Naive thymus-derived CD4-positive, alpha-beta T cell (primary cell): ENCODE results near the gene NCKAP1. TPM values are rescaled to one million over a fixed set of nuclear protein-coding genes. Genes with fewer than 3 reads are reported as not detected.
"Not testable (repeated sequence)": the region's sequence is repeated elsewhere in the genome, so short reads cannot be mapped to it uniquely, and the experiment has no call there.

Experiments used
- ATAC-seq: fragments of 150-1000 bp; cut with Tn5 transposase; 2 replicates; pipeline ENCODE4 v1.10.0; 2021; ENCODE audit warnings: mild to moderate bottlenecking, moderate library complexity
- CTCF ChIA-PET: fragments of 350-600 bp; sonication (Branson Sonifier 250); formaldehyde crosslinking; loops from one replicate; lab custom pipeline; 2021; ENCODE audit warnings: antibody characterized with exemption; lab: Charles Lee
- POLR2A ChIA-PET: fragments of 350-600 bp; sonication (Branson Sonifier 250); formaldehyde crosslinking; loops from one replicate; lab custom pipeline; 2021; ENCODE audit warnings: antibody characterized with exemption, inconsistent platforms; lab: Charles Lee
- DNase-seq, 9 donors: peaks; one replicate each; pipeline versions ENCODE4 v3.0.0 to v3.0.0-alpha.2; 2020 to 2022; ENCODE audit warnings: mixed read lengths in 1 of 9
- H3K27ac ChIP-seq: one replicate; pipeline ENCODE4 v1.7.0; 2013; ENCODE audit warnings: mild to moderate bottlenecking, low read depth, low read length, moderate library complexity
- H3K27me3 ChIP-seq, 2 donors: one replicate each; pipeline ENCODE4 v1.7.0; 2013; ENCODE audit warnings: low read length in 2 of 2, mild to moderate bottlenecking in 2 of 2, moderate library complexity in 2 of 2; ENCODE audit not compliant: control insufficient read depth in 2 of 2, insufficient read depth in 2 of 2
- H3K36me3 ChIP-seq, 3 experiments: 1 replicate in 2 of 3; 2 replicates in 1 of 3; pipeline ENCODE4 v1.7.0; 2013; ENCODE audit warnings: low read length in 3 of 3, mild to moderate bottlenecking in 3 of 3, moderate library complexity in 1 of 3; ENCODE audit not compliant: insufficient read depth in 3 of 3, control insufficient read depth in 2 of 3
- H3K4me1 ChIP-seq, 2 donors: one replicate each; pipeline ENCODE4 v1.7.0; 2013; ENCODE audit warnings: low read length in 2 of 2, mild to moderate bottlenecking in 2 of 2, moderate library complexity in 1 of 2; ENCODE audit not compliant: control insufficient read depth in 2 of 2, insufficient read depth in 2 of 2
- H3K4me3 ChIP-seq: 2 replicates; pipeline ENCODE4 v1.7.0; 2013; ENCODE audit warnings: mild to moderate bottlenecking, low read length
- H3K9me3 ChIP-seq, 3 experiments: 1 replicate in 2 of 3; 2 replicates in 1 of 3; pipeline ENCODE4 v1.7.0; 2013; ENCODE audit warnings: low read length in 3 of 3; ENCODE audit not compliant: control insufficient read depth in 2 of 3
- H3K27ac Mint-ChIP-seq, 9 donors: one replicate each; pipeline ENCODE4 v1.8.0; 2020 to 2022; ENCODE audit warnings: mixed read lengths in 9 of 9, mild to moderate bottlenecking in 8 of 9, moderate library complexity in 5 of 9, inconsistent platforms in 2 of 9
- H3K27me3 Mint-ChIP-seq, 5 donors: one replicate each; pipeline ENCODE4 v1.8.0; 2021 to 2022; ENCODE audit warnings: mixed read lengths in 5 of 5, mild to moderate bottlenecking in 1 of 5
- H3K36me3 Mint-ChIP-seq, 5 donors: one replicate each; pipeline ENCODE4 v1.8.0; 2020 to 2022; ENCODE audit warnings: mixed read lengths in 5 of 5, mild to moderate bottlenecking in 3 of 5, inconsistent platforms in 1 of 5
- H3K4me1 Mint-ChIP-seq, 7 donors: one replicate each; pipeline ENCODE4 v1.8.0; 2020 to 2022; ENCODE audit warnings: mixed read lengths in 7 of 7, mild to moderate bottlenecking in 3 of 7, inconsistent platforms in 1 of 7
- H3K4me3 Mint-ChIP-seq, 10 donors: one replicate each; pipeline ENCODE4 v1.8.0; 2020 to 2022; ENCODE audit warnings: mild to moderate bottlenecking in 10 of 10, mixed read lengths in 10 of 10, moderate library complexity in 6 of 10, inconsistent platforms in 2 of 10
- H3K9me3 Mint-ChIP-seq, 11 donors: one replicate each; pipeline ENCODE4 v1.8.0; 2020 to 2022; ENCODE audit warnings: mixed read lengths in 11 of 11, mild to moderate bottlenecking in 4 of 11, inconsistent platforms in 1 of 11, moderate library complexity in 1 of 11
- intact Hi-C, 2 donors: fragments of 100-400 bp; cut with micrococcal nuclease; formaldehyde crosslinking; loops; one replicate each; pipeline ENCODE4 v1.15.1; 2023
- polyA plus RNA-seq, 2 donors: library from polyadenylated mRNA; unstranded; fragments of 300-500 nt; fragmentation: Illumina TruSeq; gene quantifications; one replicate each; pipeline ENCODE4 v1.2.3, GENCODE V29; 2021
- total RNA-seq, 6 experiments: library from RNA in 5 of 6; stranded (reverse) in 5 of 6; gene quantifications; 1 replicate in 5 of 6; 2 replicates in 1 of 6; pipeline ENCODE4 v1.2.3 and lab custom pipeline; 2021 to 2026

Gene NCKAP1
- total and polyA plus RNA-seq, 7 experiments from 2014 or later: 0.31 to 4.1 (median 2.6) TPM

DNA sequence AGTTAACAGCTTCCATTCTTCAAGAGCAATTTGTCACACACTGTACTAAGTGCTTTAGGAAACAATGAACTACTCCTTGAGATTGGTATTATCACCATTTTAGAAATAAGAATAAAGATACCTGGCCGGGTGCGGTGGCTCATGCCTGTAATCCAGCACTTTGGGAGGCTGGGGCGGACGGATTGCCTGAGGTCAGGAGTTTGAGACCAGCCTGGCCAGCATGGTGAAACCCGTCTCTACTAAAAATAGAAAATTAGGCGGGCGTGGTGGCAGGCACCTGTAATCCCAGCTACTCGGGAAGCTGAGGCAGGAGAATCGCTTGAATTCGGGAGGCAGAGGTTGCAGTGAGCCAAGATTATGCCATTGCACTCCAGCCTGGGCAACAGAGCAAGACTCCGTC is 20.4 kb downstream of the NCKAP1 start:
- ATAC-seq, H3K27ac ChIP-seq, H3K9me3 Mint-ChIP-seq, H3K9me3 ChIP-seq, intact Hi-C loops, H3K36me3 ChIP-seq, DNase-seq, H3K27me3 ChIP-seq, H3K4me3 Mint-ChIP-seq, H3K27ac Mint-ChIP-seq, H3K4me1 Mint-ChIP-seq, CTCF ChIA-PET, POLR2A ChIA-PET, H3K4me3 ChIP-seq, H3K4me1 ChIP-seq: not testable (repeated sequence)
- Mint-ChIP-seq H3K36me3 (peaks cover 0 to 23% (median 11%) of the 10 kb centered on the region in 5 donors), H3K27me3 (peaks cover 0 to 11% (median 6%) of the 10 kb centered on the region in 5 donors)

DNA sequence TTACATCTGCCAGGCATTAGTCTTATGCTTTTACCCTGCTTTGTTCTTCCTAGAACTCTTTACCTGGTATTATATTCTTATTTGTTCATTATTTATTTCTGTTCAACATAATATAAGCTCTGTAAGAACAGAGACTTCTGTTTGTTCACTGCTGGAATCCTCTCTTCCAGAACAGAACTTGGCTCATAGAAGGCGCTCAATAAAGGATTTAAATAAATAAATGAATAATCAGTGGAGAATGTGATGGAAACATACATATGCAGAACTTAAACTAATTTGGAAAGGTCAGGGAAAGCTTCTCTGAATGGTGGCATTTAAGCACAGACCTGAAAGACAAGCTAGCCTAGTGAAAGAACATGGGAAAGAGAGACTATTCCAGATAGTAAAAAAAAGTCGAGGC is 24.3 kb downstream of the NCKAP1 start:
- no peak overlapping the region for H3K27ac Mint-ChIP-seq
- H3K36me3 Mint-ChIP-seq: peaks cover 0 to 12% (median 5%) of the 10 kb centered on the region in 5 donors
- Histone ChIP-seq H3K36me3 (no peaks in the 10 kb centered on the region), H3K4me1 (no peaks in the 10 kb centered on the region), H3K4me3 (no peak overlapping the region), H3K27me3 (no peaks in the 10 kb centered on the region), H3K9me3 (no peaks in the 10 kb centered on the region), H3K27ac (no peak overlapping the region)
- ChIA-PET POLR2A (interaction anchor here (0.6 kb wide), 1 partner anchor 17 kb away, joined by 3 read pairs; no protein-coding TSS in a partner anchor), CTCF (no interaction called here)
- H3K4me3 Mint-ChIP-seq: no peak overlapping the region
- peaks cover 0 to 10% (median 0%) of the 10 kb centered on the region in 7 donors for H3K4me1 Mint-ChIP-seq
- H3K9me3 Mint-ChIP-seq: peaks cover 0 to 3% (median 0%) of the 10 kb centered on the region in 11 donors
- ATAC-seq (no peak), DNase-seq (no peak)
- intact Hi-C loops: no loop called here
- H3K27me3 Mint-ChIP-seq: peaks cover 0 to 11% (median 6%) of the 10 kb centered on the region in 5 donors

DNA sequence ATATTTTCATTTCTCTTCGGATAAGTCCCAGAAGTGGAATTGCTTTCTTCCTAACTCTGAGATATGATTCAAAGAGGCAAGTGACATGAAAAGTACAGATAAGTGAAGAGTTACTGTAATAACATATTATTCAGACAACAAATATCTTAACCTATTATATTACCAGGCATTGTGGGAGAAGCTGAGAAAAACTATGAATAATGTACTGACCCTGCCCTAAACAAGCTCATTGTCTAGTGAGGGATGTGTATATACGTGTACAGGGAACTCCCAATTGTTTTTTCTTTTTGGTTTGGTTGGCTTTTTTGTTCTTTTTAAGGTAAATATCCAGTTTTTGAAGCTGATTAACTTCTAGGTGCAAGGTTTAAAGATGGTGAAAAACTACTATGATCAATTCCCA is 26.5 kb downstream of the NCKAP1 start:
- ATAC-seq (no peak), DNase-seq (no peak)
- no peak overlapping the region for H3K4me3 ChIP-seq
- Mint-ChIP-seq H3K4me3 (no peak overlapping the region), H3K27ac (no peak overlapping the region), H3K27me3 (peaks cover 0 to 10% (median 5%) of the 10 kb centered on the region in 5 donors), H3K4me1 (peaks cover 0 to 10% (median 0%) of the 10 kb centered on the region in 7 donors), H3K36me3 (peaks cover 0 to 11% (median 0%) of the 10 kb centered on the region in 5 donors), H3K9me3 (peaks cover 0 to 3% (median 0%) of the 10 kb centered on the region in 11 donors)
- H3K27me3 ChIP-seq: no peaks in the 10 kb centered on the region
- no peaks in the 10 kb centered on the region for H3K4me1 ChIP-seq
- H3K36me3 ChIP-seq: no peaks in the 10 kb centered on the region
- no peak overlapping the region for H3K27ac ChIP-seq
- ChIA-PET CTCF (no interaction called here), POLR2A (no interaction called here)
- no peaks in the 10 kb centered on the region for H3K9me3 ChIP-seq
- intact Hi-C loops: no loop called here

DNA sequence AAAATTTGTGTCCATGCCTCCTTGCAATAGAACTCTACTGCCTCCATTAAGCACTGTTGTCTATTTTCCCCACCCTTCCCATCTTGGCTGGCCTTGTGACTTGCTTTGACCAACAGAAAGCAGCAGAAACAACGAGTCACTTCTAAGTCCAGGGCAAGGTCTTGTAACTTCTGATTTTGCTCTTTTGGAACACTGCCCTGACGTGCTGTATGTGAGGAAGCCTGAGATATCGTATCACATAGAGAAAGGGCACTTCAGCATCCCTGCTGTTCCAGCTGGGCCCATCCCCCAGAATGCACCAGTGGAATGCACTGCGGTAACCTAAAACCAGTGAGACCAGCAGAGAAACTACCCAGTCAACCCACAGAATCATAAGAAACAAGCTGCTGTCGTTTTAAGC is 28.1 kb downstream of the NCKAP1 start:
- H3K27me3 Mint-ChIP-seq: peaks cover 0 to 6% (median 0%) of the 10 kb centered on the region in 5 donors
- H3K36me3 Mint-ChIP-seq: peaks cover 0 to 8% (median 0%) of the 10 kb centered on the region in 5 donors
- H3K9me3 ChIP-seq: no peaks in the 10 kb centered on the region
- intact Hi-C loops: no loop called here
- ATAC-seq (no peak), DNase-seq (no peak)
- no peaks in the 10 kb centered on the region for H3K4me1 ChIP-seq
- no peak overlapping the region for H3K4me3 ChIP-seq
- H3K36me3 ChIP-seq: no peaks in the 10 kb centered on the region
- no peak overlapping the region for H3K27ac Mint-ChIP-seq
- peaks cover 0 to 17% (median 0%) of the 10 kb centered on the region in 7 donors for H3K4me1 Mint-ChIP-seq
- peaks cover 0 to 3% (median 0%) of the 10 kb centered on the region in 11 donors for H3K9me3 Mint-ChIP-seq
- CTCF ChIA-PET: no interaction called here
- POLR2A ChIA-PET: no interaction called here
- no peak overlapping the region for H3K4me3 Mint-ChIP-seq
- H3K27ac ChIP-seq: no peak overlapping the region
- H3K27me3 ChIP-seq: no peaks in the 10 kb centered on the region

GRCh38 chr2:183009249-183009899 is 28.9 kb downstream of the NCKAP1 start:
- POLR2A ChIA-PET: no interaction called here
- H3K9me3 Mint-ChIP-seq: peaks cover 0 to 3% (median 0%) of the 10 kb centered on the region in 11 donors
- H3K36me3 ChIP-seq: no peaks in the 10 kb centered on the region
- peaks cover 0 to 17% (median 0%) of the 10 kb centered on the region in 7 donors for H3K4me1 Mint-ChIP-seq
- intact Hi-C loops: no loop called here
- H3K9me3 ChIP-seq: no peaks in the 10 kb centered on the region
- DNase-seq (no peak), ATAC-seq (no peak)
- H3K36me3 Mint-ChIP-seq: peaks cover 0 to 8% (median 0%) of the 10 kb centered on the region in 5 donors
- H3K27me3 Mint-ChIP-seq: peaks cover 0 to 6% (median 0%) of the 10 kb centered on the region in 5 donors
- no peak overlapping the region for H3K27ac ChIP-seq
- CTCF ChIA-PET: no interaction called here
- no peaks in the 10 kb centered on the region for H3K27me3 ChIP-seq
- H3K4me3 Mint-ChIP-seq: no peak overlapping the region
- H3K4me3 ChIP-seq: no peak overlapping the region
- H3K27ac Mint-ChIP-seq: no peak overlapping the region
- no peaks in the 10 kb centered on the region for H3K4me1 ChIP-seq

- H3K4me3 ChIP-seq: no peak overlapping the region
- no peak overlapping the region for H3K4me3 Mint-ChIP-seq
- H3K36me3 Mint-ChIP-seq: peaks cover 0 to 27% (median 5%) of the 10 kb centered on the region in 5 donors
- H3K36me3 ChIP-seq: no peaks in the 10 kb centered on the region
- no peaks in the 10 kb centered on the region for H3K27me3 Mint-ChIP-seq
- DNase-seq: no peak
- H3K9me3 Mint-ChIP-seq: no peaks in the 10 kb centered on the region
- no peak for ATAC-seq
- intact Hi-C loops: no loop called here
- CTCF ChIA-PET: no interaction called here
- no peaks in the 10 kb centered on the region for H3K27me3 ChIP-seq
- H3K9me3 ChIP-seq: no peaks in the 10 kb centered on the region
- H3K4me1 Mint-ChIP-seq: peaks cover 0 to 7% (median 0%) of the 10 kb centered on the region in 7 donors
- no peak overlapping the region for H3K27ac ChIP-seq
- H3K4me1 ChIP-seq: no peaks in the 10 kb centered on the region
- POLR2A ChIA-PET: no interaction called here
- no peak overlapping the region for H3K27ac Mint-ChIP-seq
Measured at GRCh38 chr2:183001948-183002347, 36.3 kb downstream of the NCKAP1 start.

GRCh38 chr2:183000846-183001245 is 37.4 kb downstream of the NCKAP1 start:
- DNase-seq (no peak), ATAC-seq (no peak)
- H3K27ac ChIP-seq: no peak overlapping the region
- POLR2A ChIA-PET: no interaction called here
- CTCF ChIA-PET: no interaction called here
- peaks cover 0 to 27% (median 5%) of the 10 kb centered on the region in 5 donors for H3K36me3 Mint-ChIP-seq
- H3K4me1 ChIP-seq: no peaks in the 10 kb centered on the region
- no peaks in the 10 kb centered on the region for H3K27me3 Mint-ChIP-seq
- intact Hi-C loops: no loop called here
- no peak overlapping the region for H3K27ac Mint-ChIP-seq
- H3K4me1 Mint-ChIP-seq: peaks cover 0 to 6% (median 0%) of the 10 kb centered on the region in 7 donors
- no peaks in the 10 kb centered on the region for H3K9me3 ChIP-seq
- H3K4me3 Mint-ChIP-seq: no peak overlapping the region
- H3K9me3 Mint-ChIP-seq: no peaks in the 10 kb centered on the region
- no peak overlapping the region for H3K4me3 ChIP-seq
- no peaks in the 10 kb centered on the region for H3K27me3 ChIP-seq
- no peaks in the 10 kb centered on the region for H3K36me3 ChIP-seq
